ENCODE measurements around the gene WSB1. TPM values are rescaled to one million over a fixed set of nuclear protein-coding genes. Genes with fewer than 3 reads are reported as not detected.
"Not testable (repeated sequence)": the region's sequence is repeated elsewhere in the genome, so short reads cannot be mapped to it uniquely, and the experiment has no call there.

The WSB1 gene
- total and polyA plus RNA-seq, 2 of the 8 experiments (the other 6 are each of a cell fraction or from before 2014, with no cell fraction given), result 113 to 140 TPM

- TF ChIP-seq MAFK (IDR thresholded peaks at IDR 0.05; ENCODE audit: low read depth, low read length) (no peak), CHD2 (IDR thresholded peaks at IDR 0.05; ENCODE audit: low read length) (0 out of 2 replicates have a peak, but pooled peaks have one; percentile 35), HDAC2 (IDR thresholded peaks at IDR 0.05; ENCODE audit: borderline replicate concordance in 1 of 2, low read depth in 2 of 2, low read length in 2 of 2) (0 out of 4 replicates have a peak, but pooled peaks of 1 of the 2 experiments have one; percentile 33), PHF8 (conservative IDR thresholded peaks at IDR 0.05; ENCODE audit: low read depth, low read length) (peak; percentile 55; the same call in 1 of the 2 replicates), RFX5 (IDR thresholded peaks at IDR 0.05; ENCODE audit: borderline replicate concordance, low read depth, low read length) (no peak)
These were observed 17.2 kb upstream of the WSB1 start (continued) for GRCh38 chr17:27276653-27277156.

- H3K9me3 ChIP-seq (ENCODE audit: insufficient read depth in 2 of 2, low read depth in 1 of 2, low read length in 1 of 2); H4K20me1 ChIP-seq (replicated peaks in 1 of 2; ENCODE audit: control insufficient read depth in 1 of 2, insufficient read depth in 2 of 2, low read length in 2 of 2); H4K8ac ChIP-seq (ENCODE audit: extremely low read depth, insufficient read depth, low read length); H3K56ac ChIP-seq (replicated peaks; ENCODE audit: insufficient read length, low read depth, low read length); H3K18ac ChIP-seq (ENCODE audit: extremely low read depth, low read length); H3K27ac ChIP-seq (ENCODE audit: low read depth, low read length); H2AK5ac ChIP-seq (ENCODE audit: low read depth, low read length); H3K23ac ChIP-seq (ENCODE audit: insufficient read length); H2BK15ac ChIP-seq (ENCODE audit: low read length); H2BK120ac ChIP-seq (replicated peaks; ENCODE audit: low read depth, low read length); FAIRE-seq; H4K91ac ChIP-seq (replicated peaks; ENCODE audit: insufficient read length, low read length); H4K5ac ChIP-seq (ENCODE audit: insufficient read length, low read depth, low read length); H3K4me2 ChIP-seq (ENCODE audit: insufficient read depth in 1 of 2, low read depth in 2 of 2, low read length in 2 of 2); H3K4ac ChIP-seq (replicated peaks; ENCODE audit: insufficient read length, low read depth, low read length); H2BK20ac ChIP-seq (ENCODE audit: low read length); H3K79me1 ChIP-seq (ENCODE audit: low read depth, low read length); H3K79me2 ChIP-seq (ENCODE audit: control insufficient read depth in 1 of 2, insufficient read depth in 2 of 2, low read length in 2 of 2); H3K9ac ChIP-seq (replicated peaks in 1 of 4; ENCODE audit: extremely low read depth in 1 of 4, low read depth in 3 of 4, low read length in 3 of 4); H3K4me1 ChIP-seq (replicated peaks in 1 of 4; ENCODE audit: control insufficient read depth in 3 of 4, insufficient read depth in 4 of 4, low read length in 3 of 4); CTCF ChIA-PET (ENCODE audit: partially characterized antibody); H3K4me3 ChIP-seq (ENCODE audit: extremely low read depth in 1 of 4, insufficient read depth in 2 of 4, low read depth in 3 of 4, low read length in 4 of 4); H3K23me2 ChIP-seq (ENCODE audit: low read depth, low read length); H2BK5ac ChIP-seq (ENCODE audit: low read depth, low read length); H3K14ac ChIP-seq (ENCODE audit: insufficient read length); DNase-seq (ENCODE audit: low read depth in 1 of 2, low spot score in 2 of 2); H3K27me3 ChIP-seq (replicated peaks in 1 of 4; ENCODE audit: control insufficient read depth in 3 of 4, extremely low read depth in 1 of 4, insufficient read depth in 3 of 4, low read length in 3 of 4); H2AFZ ChIP-seq (ENCODE audit: low read length); H3K36me3 ChIP-seq (ENCODE audit: control insufficient read depth in 2 of 4, insufficient read depth in 4 of 4, low read length in 3 of 4); H2BK12ac ChIP-seq (ENCODE audit: low read depth, low read length): not testable (repeated sequence)
- POLR2A ChIA-PET (ENCODE audit: partially characterized antibody), result interaction anchor here (0.8 to 5.7 kb wide), 2 partner anchors 14 to 21 kb away, joined by 3 to 46 read pairs; partner anchors contain the start of gene WSB1
- WGBS, 2 experiments (ENCODE audit: extremely low coverage in 1 of 2, insufficient coverage in 1 of 2, insufficient read length in 1 of 2, insufficient replicate concordance in 2 of 2, low coverage in 1 of 2, low lambda C conversion rate in 2 of 2, missing lambda C conversion rate in 1 of 2), result 89% methylated on average over 3 of the region's 3 CpGs; no CpG with 5 or more reads in 1 of the 2 experiments
These were observed 14.8 kb upstream of the WSB1 start for GRCh38 chr17:27279132-27279531.

All from H1 (cell line).